Stimulated activated CD4-positive, alpha-beta T cell treated with anti-CD3 and anti-CD28 coated beads, Interleukin-2, amount 100 ng/mL, for 48 hours (primary cell): ENCODE data around the gene ZNF830.
"Not testable (repeated sequence)": the region's sequence is repeated elsewhere in the genome, so short reads cannot be mapped to it uniquely, and the experiment has no call there.

Source experiments
- DNase-seq, 2 donors: peaks; one replicate each; pipeline ENCODE4 v3.0.0-alpha.2; 2020

Gene ZNF830

GRCh38 chr17:34993031-34993430, 31.7 kb downstream of the ZNF830 start:
- no peak for DNase-seq

DNA sequence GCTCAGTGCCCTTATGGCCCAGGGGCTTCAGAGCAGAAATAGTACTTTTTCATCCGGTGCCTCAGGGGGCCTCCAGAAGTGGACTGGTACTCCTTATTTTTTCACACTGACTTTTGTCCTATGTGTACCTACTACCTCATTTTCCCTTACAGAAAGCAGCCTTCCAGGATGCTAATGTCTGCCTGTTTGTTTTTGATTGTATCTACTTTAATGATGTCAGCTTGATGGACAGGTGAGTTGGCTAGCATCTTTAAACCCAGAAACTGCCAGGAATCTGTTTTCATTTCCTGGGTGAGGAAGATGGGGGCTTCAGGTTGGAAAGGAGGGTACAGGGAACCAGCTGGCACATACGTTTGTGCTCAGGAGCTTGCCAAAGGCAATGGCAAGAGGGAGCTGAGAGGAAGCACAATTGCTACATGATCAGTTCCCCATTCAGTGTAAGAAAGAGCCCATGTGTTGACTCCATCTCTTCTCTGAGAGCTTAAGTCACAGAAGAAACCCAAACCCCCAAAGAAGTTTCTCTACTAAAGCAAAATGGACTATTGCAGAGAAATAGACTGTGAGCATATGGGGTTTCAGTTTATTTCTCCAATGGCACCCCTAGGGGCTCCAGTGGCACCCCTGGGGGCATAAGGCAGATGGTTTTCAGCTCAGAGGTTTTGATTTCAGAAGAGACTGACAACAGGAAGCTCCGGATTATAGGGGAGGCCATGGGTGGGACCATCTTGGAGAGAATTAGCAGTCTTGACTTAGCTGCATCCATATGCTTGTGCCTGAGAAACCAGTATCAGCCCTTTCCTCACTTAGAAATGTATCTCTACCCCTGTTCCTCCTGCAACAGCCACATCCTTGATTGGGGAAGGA, 35.3 kb downstream of the ZNF830 start:
- DNase-seq, result no peak

GRCh38 chr17:34997355-34997862, 36.1 kb downstream of the ZNF830 start:
- no peak for DNase-seq

GRCh38 chr17:34998205-34998604, 36.9 kb downstream of the ZNF830 start:
- peak; percentile 69 to 77 for DNase-seq

DNA sequence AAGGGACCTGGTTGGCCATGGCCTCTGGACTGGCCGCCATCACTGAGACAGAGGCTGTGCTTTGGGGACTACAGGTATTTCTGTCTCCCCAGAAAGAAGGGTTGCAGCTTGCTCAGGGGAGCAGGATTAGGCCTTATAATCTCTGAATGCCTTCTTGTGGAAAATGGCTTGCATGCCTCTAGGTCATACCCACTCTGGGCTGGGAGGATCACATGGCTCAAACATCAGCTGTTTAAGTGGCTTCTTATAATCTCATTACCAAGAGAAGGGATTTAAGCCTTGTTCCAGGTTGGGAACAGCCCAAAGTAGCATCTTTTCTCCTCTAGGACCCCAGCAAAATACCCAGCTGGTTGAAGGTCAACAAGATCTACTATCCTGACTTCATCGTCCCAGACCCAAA, 38.1 kb downstream of the ZNF830 start:
- DNase-seq, result no peak

DNA sequence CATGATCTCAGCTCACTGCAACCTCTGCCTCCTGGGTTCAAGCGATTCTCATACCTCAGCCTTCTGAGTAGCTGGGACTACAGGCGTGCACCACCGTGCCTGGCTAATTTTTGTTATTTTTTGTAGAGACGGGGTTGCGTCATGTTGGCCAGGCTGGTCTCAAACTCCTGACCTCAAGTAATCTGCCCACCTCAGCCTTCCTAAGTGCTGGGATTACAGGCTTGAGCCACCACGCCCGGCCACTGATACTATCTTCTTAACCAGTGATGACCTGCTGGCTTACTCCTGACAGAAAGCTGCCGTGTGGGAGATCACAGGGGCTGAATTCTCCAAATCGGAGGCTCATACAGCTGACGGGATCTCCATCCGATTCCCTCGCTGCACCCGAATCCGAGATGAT, 39.6 kb downstream of the ZNF830 start:
- not testable (repeated sequence) for DNase-seq

- no peak for DNase-seq
These were observed 40.2 kb downstream of the ZNF830 start for GRCh38 chr17:35001549-35001948.

GRCh38 chr17:35002876-35003551, 41.7 kb downstream of the ZNF830 start:
- no peak for DNase-seq

DNA sequence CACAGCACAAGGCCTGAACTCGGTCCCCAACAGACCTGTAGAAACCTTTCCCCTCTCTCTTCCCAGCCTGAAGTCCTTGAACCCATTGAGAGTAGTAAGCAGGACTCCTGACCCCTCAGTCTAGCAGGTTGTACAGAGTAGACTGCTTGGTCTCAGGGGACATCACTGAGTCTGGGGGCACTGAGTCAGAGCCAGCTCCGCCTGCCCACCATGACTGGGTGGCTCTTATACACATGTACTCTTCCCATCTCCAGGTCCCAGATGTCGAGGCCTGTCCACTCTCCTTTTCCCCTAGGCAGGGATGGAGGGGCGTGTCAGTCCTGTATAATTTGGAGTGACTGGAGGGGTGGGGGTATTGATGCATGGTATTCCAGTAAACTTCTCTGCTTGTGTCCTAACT, 42.4 kb downstream of the ZNF830 start:
- no peak for DNase-seq

GRCh38 chr17:35006345-35006744, 45.0 kb downstream of the ZNF830 start:
- no peak for DNase-seq

GRCh38 chr17:35006961-35007360, 45.6 kb downstream of the ZNF830 start:
- DNase-seq, result no peak

- no peak for DNase-seq
These were observed 48.8 kb downstream of the ZNF830 start for GRCh38 chr17:35010093-35010492.

GRCh38 chr17:35011671-35012216, 50.4 kb downstream of the ZNF830 start:
- no peak for DNase-seq
